Panc1 (cell line): Measurements from ENCODE around the gene SART1. TPM values are rescaled to one million over a fixed set of nuclear protein-coding genes. Genes with fewer than 3 reads are reported as not detected.

Experiments
- ATAC-seq: fragments of 200-7000 bp; cut with Tn5 transposase; 2 replicates; pipeline ENCODE4 v1.9.1; 2020; ENCODE audit warnings: mild to moderate bottlenecking, moderate library complexity
- BruUV-seq: library from RNA; stranded (reverse); fragments of 400-500 nt; replicated peaks from 2 replicates; lab custom pipeline; 2021; lab: Mats Ljungman, UMichigan
- CTCF ChIA-PET: fragments of 300-600 bp; sonication (Branson Sonifier 250); formaldehyde crosslinking; loops from one replicate; lab custom pipeline; 2022; ENCODE audit warnings: antibody characterized with exemption; lab: Charles Lee
- POLR2A ChIA-PET: fragments of 300-600 bp; sonication (Branson Sonifier 250); formaldehyde crosslinking; loops from one replicate; lab custom pipeline; 2022; ENCODE audit warnings: antibody characterized with exemption; lab: Charles Lee
- DNase-seq: peaks from one replicate; pipeline ENCODE4 v3.0.0-alpha.2; 2010; ENCODE audit warnings: low read depth, low spot score
- H3K27ac ChIP-seq: 2 replicates; pipeline ENCODE4 v1.5.1; 2011; ENCODE audit warnings: mild to moderate bottlenecking, low read length, inconsistent platforms
- H3K27me3 ChIP-seq: fragments of 200-500 bp; sonication (Bioruptor generic); 2 replicates; pipeline ENCODE4 v1.6.0; 2014; ENCODE audit warnings: low read length, inconsistent platforms; ENCODE audit not compliant: control insufficient read depth, insufficient read depth
- H3K36me3 ChIP-seq: fragments of 200-500 bp; sonication (Bioruptor generic); 2 replicates; pipeline ENCODE4 v1.5.1; 2014; ENCODE audit warnings: inconsistent platforms, mild to moderate bottlenecking, low read length, moderate library complexity; ENCODE audit not compliant: control insufficient read depth, insufficient read depth
- H3K4me1 ChIP-seq: 2 replicates; pipeline ENCODE4 v1.5.1; 2011; ENCODE audit warnings: inconsistent platforms, mild to moderate bottlenecking, low read length, moderate library complexity; ENCODE audit not compliant: control insufficient read depth, insufficient read depth
- H3K4me3 ChIP-seq, 2 experiments: 2 replicates each; pipeline ENCODE4 v1.5.1; 2011 to 2012; ENCODE audit warnings: low read depth in 2 of 2, low read length in 2 of 2, mild to moderate bottlenecking in 2 of 2, inconsistent platforms in 1 of 2, moderate library complexity in 1 of 2
- H3K9me3 ChIP-seq: fragments of 200-500 bp; sonication (Bioruptor generic); 2 replicates; pipeline ENCODE4 v1.5.1; 2014; ENCODE audit warnings: low read depth, mild to moderate bottlenecking, inconsistent platforms, low read length, moderate library complexity; ENCODE audit not compliant: control insufficient read depth, insufficient read depth
- POLR2AphosphoS5 ChIP-seq: IDR thresholded peaks from 2 replicates; pipeline ENCODE4 v1.6.1; 2012; ENCODE audit warnings: mild to moderate bottlenecking, low read depth, low read length, moderate library complexity
- SIN3A ChIP-seq: IDR thresholded peaks from 2 replicates; pipeline ENCODE4 v1.6.1; 2012; ENCODE audit warnings: low read depth, mild to moderate bottlenecking, low read length, moderate library complexity, borderline replicate concordance; ENCODE audit not compliant: insufficient read depth
- TCF7L2 ChIP-seq: IDR thresholded peaks from 2 replicates; pipeline ENCODE4 v1.6.1; 2011; ENCODE audit warnings: mild to moderate bottlenecking, low read depth, low read length, inconsistent platforms
- in situ Hi-C: cut with HindIII; loops from 2 replicates; pipeline ENCODE4 v1.10.0; 2016; ENCODE audit warnings: low sequenced_read_pairs, low pct_unique_long_range_greater_than_20kb
- intact Hi-C: fragments of 100-400 bp; cut with micrococcal nuclease; formaldehyde crosslinking; loops from one replicate; pipeline ENCODE4 v1.10.0; 2022; ENCODE audit not compliant: unreplicated experiment
- total RNA-seq: library from RNA; stranded (reverse); gene quantifications from one replicate; pipeline ENCODE4 v1.2.1, GENCODE V29; 2021; ENCODE audit not compliant: unreplicated experiment
- TF ChIP-seq, protein P1 (sequence below): fragments of 450-650 bp; IDR thresholded peaks from 2 replicates; pipeline ENCODE4 v1.5.1; 2017; ENCODE audit warnings: mild to moderate bottlenecking
- TF ChIP-seq, protein P2 (sequence below), 2 experiments: IDR thresholded peaks; 2 replicates each; pipeline ENCODE4 v1.6.1; 2011 to 2012; ENCODE audit warnings: low read depth in 2 of 2, control low read depth in 1 of 2, low read length in 1 of 2, mild to moderate bottlenecking in 1 of 2, moderate library complexity in 1 of 2; ENCODE audit not compliant: insufficient read depth in 1 of 2

The SART1 gene
- total RNA-seq, 1 experiment from 2014 or later, result 76.4 TPM

DNA sequence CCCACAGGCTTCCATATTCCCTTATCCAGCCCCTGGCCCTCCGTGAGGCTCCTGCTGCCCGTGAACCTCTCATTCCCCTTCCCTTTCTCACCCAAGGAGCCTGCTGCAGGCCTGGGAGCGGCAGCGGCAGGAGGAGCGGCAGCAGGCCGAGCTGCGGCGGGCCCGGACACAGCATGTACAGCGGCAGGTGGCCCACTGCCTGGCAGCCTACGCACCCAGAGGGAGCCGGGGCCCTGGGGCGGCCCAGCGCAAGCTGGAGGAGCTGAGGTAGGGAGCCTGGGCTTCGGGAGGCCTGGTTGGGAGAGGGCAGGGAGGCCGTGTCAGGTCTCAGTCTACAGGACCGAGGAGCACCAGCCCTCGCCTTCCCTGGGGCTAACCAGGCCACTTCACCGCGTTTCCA lies 8.1 kb upstream of the SART1 start:
- no peaks in the 10 kb centered on the region for H3K4me1 ChIP-seq
- no peaks in the 10 kb centered on the region for H3K9me3 ChIP-seq
- ChIA-PET POLR2A (interaction anchor here (0.7 kb wide), 1 partner anchor 47 kb away, joined by 3 read pairs; no protein-coding TSS in a partner anchor), CTCF (no interaction called here)
- in situ Hi-C loops, result no loop called here
- BruUV-seq, result no TSS peak
- H3K27ac ChIP-seq, result no peak overlapping the region
- no peak for TF ChIP-seq TCF7L2
- no peak for TF ChIP-seq POLR2AphosphoS5
- TF ChIP-seq, protein P1, sequence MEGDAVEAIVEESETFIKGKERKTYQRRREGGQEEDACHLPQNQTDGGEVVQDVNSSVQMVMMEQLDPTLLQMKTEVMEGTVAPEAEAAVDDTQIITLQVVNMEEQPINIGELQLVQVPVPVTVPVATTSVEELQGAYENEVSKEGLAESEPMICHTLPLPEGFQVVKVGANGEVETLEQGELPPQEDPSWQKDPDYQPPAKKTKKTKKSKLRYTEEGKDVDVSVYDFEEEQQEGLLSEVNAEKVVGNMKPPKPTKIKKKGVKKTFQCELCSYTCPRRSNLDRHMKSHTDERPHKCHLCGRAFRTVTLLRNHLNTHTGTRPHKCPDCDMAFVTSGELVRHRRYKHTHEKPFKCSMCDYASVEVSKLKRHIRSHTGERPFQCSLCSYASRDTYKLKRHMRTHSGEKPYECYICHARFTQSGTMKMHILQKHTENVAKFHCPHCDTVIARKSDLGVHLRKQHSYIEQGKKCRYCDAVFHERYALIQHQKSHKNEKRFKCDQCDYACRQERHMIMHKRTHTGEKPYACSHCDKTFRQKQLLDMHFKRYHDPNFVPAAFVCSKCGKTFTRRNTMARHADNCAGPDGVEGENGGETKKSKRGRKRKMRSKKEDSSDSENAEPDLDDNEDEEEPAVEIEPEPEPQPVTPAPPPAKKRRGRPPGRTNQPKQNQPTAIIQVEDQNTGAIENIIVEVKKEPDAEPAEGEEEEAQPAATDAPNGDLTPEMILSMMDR, result no peak
- TF ChIP-seq SIN3A, result no peak
- H3K27me3 ChIP-seq, result no peaks in the 10 kb centered on the region
- intact Hi-C loops, result no loop called here
- no peaks in the 10 kb centered on the region for H3K36me3 ChIP-seq
- DNase-seq, result no peak
- ATAC-seq, result peak; percentile 27; the same call in 1 of the 2 replicates
- H3K4me3 ChIP-seq, result no peak overlapping the region

DNA sequence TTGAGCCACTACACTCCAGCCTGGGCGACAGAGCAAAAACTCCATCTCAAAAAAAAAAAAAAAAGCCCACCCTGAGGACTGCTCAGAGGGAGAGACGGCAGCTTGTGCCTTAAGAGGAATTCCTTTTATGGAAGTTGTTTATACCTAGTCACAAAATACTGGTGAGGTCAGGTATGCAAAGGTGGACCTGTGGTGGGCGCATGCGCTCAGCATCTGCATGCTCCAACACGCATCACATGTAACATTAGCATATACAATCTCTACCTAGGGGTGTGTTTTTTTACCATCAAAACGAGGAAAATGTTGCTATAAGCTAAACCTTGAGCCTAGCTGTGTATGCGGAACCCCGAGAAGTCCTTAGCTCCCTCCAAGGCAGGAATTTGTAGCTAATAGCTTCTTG lies 6.8 kb upstream of the SART1 start:
- no peaks in the 10 kb centered on the region for H3K27me3 ChIP-seq
- no peaks in the 10 kb centered on the region for H3K9me3 ChIP-seq
- no peaks in the 10 kb centered on the region for H3K4me1 ChIP-seq
- DNase-seq (no peak), ATAC-seq (no peak)
- TF ChIP-seq, protein P2, sequence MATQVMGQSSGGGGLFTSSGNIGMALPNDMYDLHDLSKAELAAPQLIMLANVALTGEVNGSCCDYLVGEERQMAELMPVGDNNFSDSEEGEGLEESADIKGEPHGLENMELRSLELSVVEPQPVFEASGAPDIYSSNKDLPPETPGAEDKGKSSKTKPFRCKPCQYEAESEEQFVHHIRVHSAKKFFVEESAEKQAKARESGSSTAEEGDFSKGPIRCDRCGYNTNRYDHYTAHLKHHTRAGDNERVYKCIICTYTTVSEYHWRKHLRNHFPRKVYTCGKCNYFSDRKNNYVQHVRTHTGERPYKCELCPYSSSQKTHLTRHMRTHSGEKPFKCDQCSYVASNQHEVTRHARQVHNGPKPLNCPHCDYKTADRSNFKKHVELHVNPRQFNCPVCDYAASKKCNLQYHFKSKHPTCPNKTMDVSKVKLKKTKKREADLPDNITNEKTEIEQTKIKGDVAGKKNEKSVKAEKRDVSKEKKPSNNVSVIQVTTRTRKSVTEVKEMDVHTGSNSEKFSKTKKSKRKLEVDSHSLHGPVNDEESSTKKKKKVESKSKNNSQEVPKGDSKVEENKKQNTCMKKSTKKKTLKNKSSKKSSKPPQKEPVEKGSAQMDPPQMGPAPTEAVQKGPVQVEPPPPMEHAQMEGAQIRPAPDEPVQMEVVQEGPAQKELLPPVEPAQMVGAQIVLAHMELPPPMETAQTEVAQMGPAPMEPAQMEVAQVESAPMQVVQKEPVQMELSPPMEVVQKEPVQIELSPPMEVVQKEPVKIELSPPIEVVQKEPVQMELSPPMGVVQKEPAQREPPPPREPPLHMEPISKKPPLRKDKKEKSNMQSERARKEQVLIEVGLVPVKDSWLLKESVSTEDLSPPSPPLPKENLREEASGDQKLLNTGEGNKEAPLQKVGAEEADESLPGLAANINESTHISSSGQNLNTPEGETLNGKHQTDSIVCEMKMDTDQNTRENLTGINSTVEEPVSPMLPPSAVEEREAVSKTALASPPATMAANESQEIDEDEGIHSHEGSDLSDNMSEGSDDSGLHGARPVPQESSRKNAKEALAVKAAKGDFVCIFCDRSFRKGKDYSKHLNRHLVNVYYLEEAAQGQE (IDR thresholded peaks at IDR 0.05; ENCODE audit: insufficient read depth in 1 of 2, low read depth in 2 of 2, low read length in 1 of 2), result no peak
- TF ChIP-seq TCF7L2, result no peak
- TF ChIP-seq, protein P1, result no peak
- TF ChIP-seq SIN3A, result no peak
- TF ChIP-seq POLR2AphosphoS5, result no peak
- intact Hi-C loops, result no loop called here
- H3K4me3 ChIP-seq, result no peak overlapping the region
- POLR2A ChIA-PET, result no interaction called here
- no peak overlapping the region for H3K27ac ChIP-seq
- in situ Hi-C loops, result no loop called here
- CTCF ChIA-PET, result no interaction called here
- H3K36me3 ChIP-seq, result no peaks in the 10 kb centered on the region
- no TSS peak for BruUV-seq
